Thymus (tissue), 11 donors: Measurements from ENCODE around the gene PRPS1. TPM values are rescaled to one million over a fixed set of nuclear protein-coding genes. Genes with fewer than 3 reads are reported as not detected.
"Not testable (repeated sequence)": the region's sequence is repeated elsewhere in the genome, so short reads cannot be mapped to it uniquely, and the experiment has no call there.

Experiments used
- DNase-seq, 9 donors: peaks; one replicate each; pipeline ENCODE4 v3.0.0-alpha.2; 2013; ENCODE audit warnings: low spot score in 9 of 9, low read depth in 6 of 9, missing footprints in 1 of 9
- H3K27ac ChIP-seq, 2 donors: one replicate each; pipeline ENCODE4 v1.5.1; 2013; ENCODE audit warnings: control low read depth in 1 of 2, low read depth in 1 of 2, low read length in 1 of 2, mild to moderate bottlenecking in 1 of 2, moderate library complexity in 1 of 2
- H3K27me3 ChIP-seq, 2 donors: one replicate each; pipeline ENCODE4 v1.5.1; 2013; ENCODE audit warnings: low read length in 1 of 2; ENCODE audit not compliant: control insufficient read depth in 2 of 2, insufficient read depth in 1 of 2
- H3K36me3 ChIP-seq, 2 donors: one replicate each; pipeline ENCODE4 v1.5.1; 2013; ENCODE audit warnings: low read length in 1 of 2, mild to moderate bottlenecking in 1 of 2, moderate library complexity in 1 of 2; ENCODE audit not compliant: control insufficient read depth in 2 of 2, insufficient read depth in 2 of 2
- H3K4me1 ChIP-seq, 2 donors: one replicate each; pipeline ENCODE4 v1.5.1; 2013; ENCODE audit warnings: low read length in 2 of 2; ENCODE audit not compliant: control insufficient read depth in 2 of 2, insufficient read depth in 2 of 2
- H3K4me3 ChIP-seq, 2 donors: one replicate each; pipeline ENCODE4 v1.5.1; 2013; ENCODE audit warnings: low read length in 2 of 2, control low read depth in 1 of 2, mild to moderate bottlenecking in 1 of 2
- H3K9me3 ChIP-seq, 2 donors: one replicate each; pipeline ENCODE4 v1.5.1; 2013; ENCODE audit warnings: low read length in 1 of 2, mild to moderate bottlenecking in 1 of 2; ENCODE audit not compliant: control insufficient read depth in 2 of 2, insufficient read depth in 1 of 2
- WGBS: extraction: QIAGEN DNeasy Blood & Tissue Kit; methylation state at CpG from one replicate; pipeline ENCODE4 v1.1.7; 2013; 5-methylcytosine and 5-hydroxymethylcytosine counted together
- polyA plus RNA-seq: library from polyadenylated mRNA; stranded (reverse); fragments of 200-250 nt; gene quantifications from one replicate; pipeline ENCODE4 v1.2.3, GENCODE V29; 2013
- total RNA-seq: library from RNA; stranded (reverse); fragments of 120-200 nt; gene quantifications from one replicate; pipeline ENCODE4 v1.2.4, GENCODE V29; 2013
- donor health status: healthy.

PRPS1 gene
- total and polyA plus RNA-seq, 2 donors = 26.4 to 41.7 TPM

DNA sequence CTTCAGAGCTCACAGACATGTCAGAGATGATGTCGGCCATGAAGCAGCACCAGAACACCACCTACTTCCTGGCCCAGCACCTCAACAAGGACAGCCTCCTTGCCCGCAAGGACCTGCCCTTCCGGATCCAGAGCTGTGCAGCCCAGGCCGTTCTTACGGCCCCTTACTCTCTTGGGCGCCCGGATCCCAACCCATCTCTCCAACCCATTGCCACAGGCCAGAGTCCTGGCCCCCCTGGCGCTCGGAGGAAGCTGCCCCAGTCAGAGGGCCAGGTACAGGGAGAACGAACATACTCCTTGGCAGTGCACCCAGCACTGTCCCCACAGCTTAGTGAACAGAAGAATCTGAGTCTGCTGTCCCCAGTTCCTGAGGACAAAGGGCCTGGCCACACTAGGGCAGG is 27.9 kb upstream of the PRPS1 start:
- 97% methylated on average over 10 of the region's 10 CpGs for WGBS
- Histone ChIP-seq H3K4me3 (no peak overlapping the region), H3K36me3 (no peaks in the 10 kb centered on the region), H3K27ac (no peak overlapping the region), H3K4me1 (no peaks in the 10 kb centered on the region), H3K9me3 (no peaks in the 10 kb centered on the region), H3K27me3 (no peaks in the 10 kb centered on the region)
- no peak for DNase-seq

DNA sequence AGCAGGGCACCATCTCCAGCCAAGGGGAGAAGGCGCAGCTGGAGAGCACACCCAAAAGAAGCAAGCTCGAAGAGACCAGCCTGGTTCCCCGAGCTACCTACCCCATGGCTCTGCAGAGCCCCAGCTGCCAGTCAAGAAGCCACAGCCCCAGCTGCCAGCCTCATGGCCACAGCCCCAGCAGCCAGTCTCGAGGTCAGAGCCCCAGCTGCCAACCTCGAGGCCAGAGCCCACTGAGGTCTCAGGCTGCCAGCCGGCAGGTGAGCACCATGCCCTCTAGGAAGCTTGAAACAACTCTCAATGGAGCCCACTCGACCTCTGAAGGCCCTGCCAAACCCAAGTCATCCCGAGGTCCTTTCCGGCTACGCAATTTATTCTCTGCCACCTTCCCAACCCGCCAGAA is 27.0 kb upstream of the PRPS1 start:
- Histone ChIP-seq H3K9me3 (no peaks in the 10 kb centered on the region), H3K4me3 (no peak overlapping the region), H3K27me3 (no peaks in the 10 kb centered on the region), H3K27ac (no peak overlapping the region), H3K4me1 (no peaks in the 10 kb centered on the region), H3K36me3 (no peaks in the 10 kb centered on the region)
- 78% methylated on average over 11 of the region's 11 CpGs for WGBS
- no peak for DNase-seq

DNA sequence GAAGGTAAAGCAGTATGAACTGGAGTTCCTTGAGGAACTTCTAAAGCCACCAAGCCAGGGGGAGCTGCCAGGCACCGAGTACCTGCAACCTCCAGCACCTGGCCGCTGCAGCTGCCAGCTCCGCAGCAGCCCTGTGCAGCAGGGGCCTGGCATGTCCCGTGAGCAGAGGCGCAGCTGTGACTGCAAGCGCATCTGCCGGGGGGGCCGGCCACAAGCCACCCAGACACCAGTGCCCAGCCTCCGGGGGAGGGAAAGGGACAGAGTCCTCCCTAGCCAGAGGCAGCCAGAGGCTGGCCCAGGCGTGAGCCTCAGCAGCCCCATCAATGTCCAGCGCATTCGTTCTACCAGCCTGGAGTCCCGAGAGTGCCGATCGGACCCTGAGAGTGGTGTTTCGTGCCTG is 26.6 kb upstream of the PRPS1 start:
- Histone ChIP-seq H3K27ac (no peak overlapping the region), H3K27me3 (no peaks in the 10 kb centered on the region), H3K36me3 (no peaks in the 10 kb centered on the region), H3K9me3 (no peaks in the 10 kb centered on the region), H3K4me1 (no peaks in the 10 kb centered on the region), H3K4me3 (no peak overlapping the region)
- WGBS = 98% methylated on average over 16 of the region's 16 CpGs
- DNase-seq = no peak

GRCh38 chrX:107602694-107603239 is 25.5 kb upstream of the PRPS1 start:
- DNase-seq = no peak
- no peak overlapping the region for H3K27ac ChIP-seq
- no peak overlapping the region for H3K4me3 ChIP-seq
- WGBS = 97% methylated on average over 21 of the region's 21 CpGs
- H3K36me3 ChIP-seq = no peaks in the 10 kb centered on the region
- no peaks in the 10 kb centered on the region for H3K4me1 ChIP-seq
- no peaks in the 10 kb centered on the region for H3K27me3 ChIP-seq
- no peaks in the 10 kb centered on the region for H3K9me3 ChIP-seq

DNA sequence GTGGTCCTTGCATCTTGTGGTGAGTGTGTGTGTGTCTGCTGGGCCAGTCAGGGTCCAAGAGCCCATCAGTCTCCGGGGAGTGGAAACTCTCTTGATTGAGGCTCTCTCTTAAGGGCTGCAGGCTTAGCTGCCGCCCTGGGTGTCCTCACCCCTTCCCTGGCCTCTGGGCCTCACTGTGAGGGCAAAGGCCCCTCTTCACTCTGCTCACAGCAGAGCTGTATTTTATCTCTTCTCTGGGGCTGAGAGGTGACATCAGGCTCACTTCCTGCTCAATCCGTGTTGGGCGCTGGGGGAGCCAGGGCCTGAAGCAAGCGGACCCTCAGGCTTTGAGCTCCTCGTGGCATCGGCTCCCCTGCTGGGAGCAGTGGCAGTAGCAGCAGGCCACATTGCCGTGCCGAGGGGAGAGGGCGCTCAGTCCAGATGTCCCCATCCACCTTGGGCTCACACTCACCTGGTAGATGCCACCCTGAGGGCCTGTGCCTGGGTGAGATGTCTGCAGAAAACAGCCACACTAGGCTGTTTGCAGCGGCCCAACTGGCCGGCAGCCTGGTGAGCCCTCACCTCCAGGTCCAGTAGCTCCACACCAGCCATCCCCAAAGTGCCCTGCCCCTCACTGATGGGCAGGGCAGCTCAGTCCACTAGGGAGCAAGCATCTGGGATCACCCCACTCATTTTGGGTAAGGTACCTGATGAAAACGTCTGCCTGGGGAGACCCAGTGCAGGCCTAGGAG is 24.7 kb upstream of the PRPS1 start:
- WGBS = 84% methylated on average over 13 of the region's 13 CpGs
- Histone ChIP-seq H3K4me3 (no peak overlapping the region), H3K9me3 (no peaks in the 10 kb centered on the region), H3K27ac (no peak overlapping the region), H3K36me3 (no peaks in the 10 kb centered on the region), H3K4me1 (no peaks in the 10 kb centered on the region), H3K27me3 (no peaks in the 10 kb centered on the region)
- no peak for DNase-seq

DNA sequence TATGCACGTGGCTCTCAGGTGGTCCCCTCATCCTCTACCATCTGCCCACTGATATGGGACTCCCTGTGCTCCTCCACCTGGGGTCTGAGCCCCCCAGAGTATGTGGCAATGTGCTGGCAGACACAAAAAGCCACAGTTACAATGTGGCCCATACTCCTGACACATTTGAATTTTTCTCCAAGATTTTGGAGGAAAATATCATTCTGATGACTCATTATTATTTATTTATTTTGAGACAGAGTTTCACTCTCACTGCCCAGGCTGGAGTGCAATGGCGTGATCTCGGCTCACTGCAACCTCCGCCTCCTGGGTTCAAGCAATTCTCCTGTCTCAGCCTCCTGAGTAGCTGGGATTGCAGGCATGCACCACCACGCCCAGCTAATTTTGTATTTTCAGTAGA is 19.2 kb upstream of the PRPS1 start:
- not testable (repeated sequence) for H3K27me3 ChIP-seq, H3K36me3 ChIP-seq, H3K9me3 ChIP-seq, H3K4me1 ChIP-seq, DNase-seq, H3K27ac ChIP-seq, H3K4me3 ChIP-seq
- 90% methylated on average over 5 of the region's 5 CpGs for WGBS

DNA sequence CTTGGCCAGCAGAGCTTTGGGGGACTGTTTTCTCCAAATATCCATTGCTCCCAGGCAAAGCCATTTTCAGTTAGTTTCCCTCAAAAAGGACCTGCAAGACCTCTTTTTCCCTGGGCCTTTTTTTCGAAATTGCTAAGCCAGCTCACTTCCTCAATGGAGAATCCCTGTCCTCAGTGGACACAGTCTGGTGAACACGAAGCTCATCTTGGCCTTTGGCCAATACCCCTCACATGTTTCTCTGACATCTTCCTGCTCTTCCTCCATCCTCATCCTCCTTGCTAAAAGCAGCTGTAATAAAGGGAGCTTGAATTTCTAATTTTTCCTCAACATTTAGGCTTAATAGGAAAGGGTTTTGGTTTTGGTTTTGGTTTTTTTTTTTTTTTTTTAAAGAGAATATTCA is 17.6 kb upstream of the PRPS1 start:
- Histone ChIP-seq H3K9me3 (no peaks in the 10 kb centered on the region), H3K4me3 (no peak overlapping the region), H3K27ac (no peak overlapping the region), H3K4me1 (no peaks in the 10 kb centered on the region), H3K27me3 (no peaks in the 10 kb centered on the region), H3K36me3 (no peaks in the 10 kb centered on the region)
- 64% methylated on average over 2 of the region's 2 CpGs for WGBS
- no peak for DNase-seq

- WGBS = 89% methylated on average over 7 of the region's 7 CpGs
- Histone ChIP-seq H3K4me3 (no peak overlapping the region), H3K27ac (no peak overlapping the region), H3K4me1 (no peaks in the 10 kb centered on the region), H3K36me3 (no peaks in the 10 kb centered on the region), H3K9me3 (no peaks in the 10 kb centered on the region), H3K27me3 (no peaks in the 10 kb centered on the region)
- DNase-seq = no peak
These were observed 8.4 kb upstream of the PRPS1 start for GRCh38 chrX:107619885-107620322.

- Histone ChIP-seq H3K4me3 (no peak overlapping the region), H3K36me3 (no peaks in the 10 kb centered on the region), H3K4me1 (no peaks in the 10 kb centered on the region), H3K9me3 (no peaks in the 10 kb centered on the region), H3K27ac (no peak overlapping the region), H3K27me3 (no peaks in the 10 kb centered on the region)
- WGBS = 98% methylated on average over 2 of the region's 2 CpGs
- no peak for DNase-seq
These were observed 3.4 kb upstream of the PRPS1 start for GRCh38 chrX:107624893-107625292.
